Astrocyte of the spinal cord (primary cell): ENCODE data around the gene GGNBP2.
"Not testable (repeated sequence)": the region's sequence is repeated elsewhere in the genome, so short reads cannot be mapped to it uniquely, and the experiment has no call there.

Experiments
- DNase-seq: peaks from one replicate; pipeline ENCODE4 v3.0.0; 2011; ENCODE audit warnings: low read depth, low spot score
- H3K4me3 ChIP-seq: 2 replicates; pipeline ENCODE4 v1.5.1; 2011; ENCODE audit warnings: low read depth, mild to moderate bottlenecking, low read length, moderate library complexity
- CTCF ChIP-seq: IDR thresholded peaks from 2 replicates; pipeline ENCODE4 v1.5.1; 2012; ENCODE audit warnings: low read depth, mild to moderate bottlenecking, low read length, inconsistent platforms
- in situ Hi-C: cut with HindIII; loops from 2 replicates; pipeline ENCODE4 v1.10.0; 2017; ENCODE audit warnings: low sequenced_read_pairs

GGNBP2 gene

DNA sequence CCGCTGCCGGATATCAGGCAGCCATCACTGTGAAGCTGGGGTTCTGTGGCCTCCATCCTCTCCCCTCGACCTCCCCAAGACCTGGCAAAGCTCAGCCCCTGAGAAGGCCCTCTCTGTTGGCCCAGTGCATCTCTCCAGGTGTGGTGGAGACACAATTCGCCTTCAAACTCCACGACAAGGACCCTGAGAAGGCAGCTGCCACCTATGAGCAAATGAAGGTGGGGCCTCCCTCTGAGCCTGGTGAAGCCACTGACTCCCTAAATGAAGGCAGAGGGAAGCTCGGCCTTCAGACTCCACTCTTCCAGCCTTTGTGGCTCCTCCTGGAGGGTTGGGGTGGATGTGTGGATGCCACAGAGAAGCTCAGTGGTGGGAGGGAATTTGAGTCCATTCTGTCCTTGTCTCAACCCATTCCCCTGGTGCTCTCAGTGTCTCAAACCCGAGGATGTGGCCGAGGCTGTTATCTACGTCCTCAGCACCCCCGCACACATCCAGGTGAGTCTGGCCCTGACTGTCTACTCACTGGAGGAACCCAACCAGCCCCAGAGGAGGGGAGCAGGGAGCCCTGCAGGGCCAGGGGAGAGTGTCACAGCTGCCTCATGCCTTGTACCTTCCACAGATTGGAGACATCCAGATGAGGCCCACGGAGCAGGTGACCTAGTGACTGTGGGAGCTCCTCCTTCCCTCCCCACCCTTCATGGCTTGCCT, 55.0 kb downstream of the GGNBP2 start:
- no peak for TF ChIP-seq CTCF
- H3K4me3 ChIP-seq: no peak overlapping the region
- in situ Hi-C loops: no loop called here
- DNase-seq: no peak

- H3K4me3 ChIP-seq: peak overlapping the region; percentile 93
- no peak for DNase-seq
- no peak for TF ChIP-seq CTCF
- in situ Hi-C loops: no loop called here
Observed at GRCh38 chr17:36600465-36600864, 55.7 kb downstream of the GGNBP2 start.

DNA sequence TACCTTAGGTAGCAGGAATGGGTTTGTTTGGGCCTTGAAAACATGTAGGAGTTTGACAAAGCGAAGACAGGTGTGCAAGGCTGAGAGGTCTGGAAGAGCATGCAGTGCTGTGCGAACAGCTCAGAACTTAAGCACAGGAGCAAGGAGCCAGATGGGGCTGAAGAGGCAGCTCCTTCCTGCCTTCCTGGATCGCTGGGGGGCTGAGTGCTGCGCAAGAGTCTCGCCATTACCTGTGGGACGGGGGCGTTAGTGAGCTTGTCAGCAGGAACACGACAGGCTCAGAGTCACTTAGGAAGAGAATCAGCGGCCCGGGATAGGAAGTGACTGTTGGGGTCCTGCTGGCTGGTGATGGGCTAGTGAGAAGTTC, 56.2 kb downstream of the GGNBP2 start:
- peak overlapping the region; percentile 93 for H3K4me3 ChIP-seq
- TF ChIP-seq CTCF: no peak
- no peak for DNase-seq
- in situ Hi-C loops: no loop called here

GRCh38 chr17:36601303-36602029, 56.7 kb downstream of the GGNBP2 start, which contains the start of gene MRM1:
TSS of gene MRM1 (plus strand) at chr17:36601583. CDS start at chr17:36601811, 228 bp downstream.
- H3K4me3 ChIP-seq: peak within 1 kb of the TSS; percentile 93
- in situ Hi-C loops: no loop called here
- peak; percentile 25 for TF ChIP-seq CTCF
- DNase-seq: peak; percentile 91

DNA sequence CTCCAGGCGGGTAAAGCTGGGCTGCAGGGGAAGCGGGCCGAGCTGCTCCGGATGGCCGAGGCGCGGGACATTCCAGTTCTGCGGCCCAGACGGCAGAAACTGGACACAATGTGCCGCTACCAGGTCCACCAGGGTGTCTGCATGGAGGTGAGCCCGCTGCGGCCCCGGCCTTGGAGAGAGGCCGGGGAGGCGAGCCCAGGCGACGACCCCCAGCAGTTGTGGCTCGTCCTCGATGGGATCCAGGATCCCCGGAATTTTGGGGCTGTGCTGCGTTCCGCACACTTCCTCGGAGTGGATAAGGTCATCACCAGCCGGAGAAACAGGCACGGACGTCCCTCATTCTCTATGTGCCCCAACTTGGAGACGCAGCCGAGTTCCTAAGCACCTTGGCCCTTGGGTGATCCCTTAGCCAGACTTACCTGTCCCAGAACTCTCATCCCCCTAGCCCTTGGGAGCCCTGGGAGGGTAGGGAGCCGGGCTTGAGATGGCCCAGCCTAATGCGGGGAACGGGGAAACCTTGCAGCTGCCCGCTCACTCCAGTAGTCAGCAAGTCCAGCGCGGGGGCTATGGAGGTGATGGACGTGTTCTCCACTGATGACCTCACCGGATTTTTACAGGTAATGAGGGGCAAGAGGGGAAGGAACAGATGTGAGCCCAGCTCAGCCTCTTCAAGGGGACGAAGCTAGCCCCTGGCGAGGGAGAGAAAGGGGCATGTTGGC, 57.5 kb downstream of the GGNBP2 start:
- in situ Hi-C loops: no loop called here
- no peak for DNase-seq
- H3K4me3 ChIP-seq: peak overlapping the region; percentile 93
- TF ChIP-seq CTCF: no peak

DNA sequence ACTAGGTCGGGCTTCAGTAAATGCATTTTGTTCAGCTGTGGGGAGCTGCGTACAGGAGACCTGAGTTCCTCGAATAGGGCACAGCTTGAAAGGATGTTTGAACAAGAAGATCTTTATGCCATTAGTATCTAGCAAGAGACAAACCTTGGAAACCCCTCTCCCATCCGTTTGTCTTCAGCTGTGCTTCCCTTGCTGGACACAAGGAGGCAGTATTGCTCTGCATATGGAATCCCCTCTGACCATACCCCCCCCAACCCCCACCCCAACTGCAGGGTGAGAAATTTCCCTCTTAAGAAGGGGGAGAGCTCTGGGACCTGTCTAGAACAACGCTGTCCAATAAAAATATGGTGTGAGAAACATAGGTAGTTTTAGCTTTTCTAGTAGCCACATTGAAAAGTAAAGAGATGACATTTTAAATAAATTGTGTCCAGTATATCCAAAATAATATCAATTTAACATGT, 58.2 kb downstream of the GGNBP2 start:
- DNase-seq: peak; percentile 74
- H3K4me3 ChIP-seq: peak overlapping the region; percentile 93
- peak; percentile 88 for TF ChIP-seq CTCF
- in situ Hi-C loops: no loop called here

DNA sequence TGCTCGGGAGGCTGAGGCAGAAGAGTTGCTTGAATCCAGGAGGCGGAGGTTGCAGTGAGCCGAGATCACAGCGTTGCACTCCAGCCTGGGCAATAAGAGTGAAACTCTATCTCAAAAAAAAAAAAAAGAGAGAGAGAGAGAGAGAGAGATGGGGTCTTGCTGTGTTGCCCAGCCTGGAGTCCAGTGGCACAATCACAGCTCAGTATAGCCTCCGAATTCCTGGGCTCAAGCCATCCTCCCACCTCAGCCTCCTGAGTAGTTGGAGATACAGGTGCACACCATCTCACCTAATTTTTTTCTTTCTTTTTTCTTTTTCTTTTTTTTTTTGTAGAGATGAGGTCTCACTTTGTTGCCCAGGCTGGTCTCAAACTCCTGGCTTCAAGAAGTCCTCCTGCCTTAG, 60.3 kb downstream of the GGNBP2 start:
- DNase-seq, H3K4me3 ChIP-seq, in situ Hi-C loops: not testable (repeated sequence)
